IMR-90 (cell line): ENCODE results near the gene ADGRG6. TPM values are rescaled to one million over a fixed set of nuclear protein-coding genes. Genes with fewer than 3 reads are reported as not detected.

Experiments
- ATAC-seq: fragments of 200-7000 bp; cut with Tn5 transposase; 2 replicates; pipeline ENCODE4 v1.9.1; 2020; ENCODE audit warnings: low read depth, mild to moderate bottlenecking, moderate library complexity
- BruUV-seq: library from RNA; stranded (reverse); fragments of 400-500 nt; replicated peaks from 2 replicates; lab custom pipeline; 2021; lab: Mats Ljungman, UMichigan
- CTCF ChIA-PET: fragments of 300-600 bp; formaldehyde crosslinking; extraction: SDS; loops from one replicate; lab custom pipeline; 2021; ENCODE audit warnings: antibody characterized with exemption; lab: Yijun Ruan, JAX
- POLR2A ChIA-PET: fragments of 300-600 bp; sonication (Branson Sonifier 250); formaldehyde crosslinking; loops from one replicate; lab custom pipeline; 2022; ENCODE audit warnings: antibody characterized with exemption; ENCODE audit not compliant: unreplicated experiment; lab: Charles Lee
- DNase-seq: peaks from one replicate; pipeline ENCODE4 v3.0.0; 2013
- H2AFZ ChIP-seq: replicated peaks from 2 replicates; pipeline ENCODE3; 2013; ENCODE audit warnings: low read length, mild to moderate bottlenecking; ENCODE audit not compliant: poor library complexity
- H2AK5ac ChIP-seq: 2 replicates; pipeline ENCODE4 v1.6.1; 2013; ENCODE audit warnings: low read depth, low read length, inconsistent platforms
- H2AK9ac ChIP-seq: replicated peaks from 2 replicates; pipeline ENCODE3; 2013; ENCODE audit warnings: mild to moderate bottlenecking, low read depth, low read length, moderate library complexity; ENCODE audit not compliant: poor library complexity
- H2BK120ac ChIP-seq: 2 replicates; pipeline ENCODE4 v1.6.1; 2013; ENCODE audit warnings: low read depth, low read length, inconsistent platforms
- H2BK15ac ChIP-seq: 3 replicates; pipeline ENCODE4 v1.6.1; 2013; ENCODE audit warnings: low read depth, low read length, inconsistent platforms
- H2BK20ac ChIP-seq: 2 replicates; pipeline ENCODE4 v1.6.1; 2013; ENCODE audit warnings: low read depth, mild to moderate bottlenecking, inconsistent platforms, low read length, moderate library complexity
- H2BK5ac ChIP-seq: 2 replicates; pipeline ENCODE4 v1.6.1; 2013; ENCODE audit warnings: mild to moderate bottlenecking, low read depth, low read length, inconsistent platforms; ENCODE audit not compliant: poor library complexity, severe bottlenecking
- H3K14ac ChIP-seq: replicated peaks from 2 replicates; pipeline ENCODE4 v1.6.1; 2013; ENCODE audit warnings: low read depth, low read length, inconsistent platforms
- H3K18ac ChIP-seq: 2 replicates; pipeline ENCODE4 v1.6.1; 2013; ENCODE audit warnings: low read depth, low read length, control low read depth
- H3K23ac ChIP-seq: 2 replicates; pipeline ENCODE4 v1.6.1; 2013; ENCODE audit warnings: low read depth, low read length, inconsistent platforms
- H3K27ac ChIP-seq: 2 replicates; pipeline ENCODE4 v1.5.1; 2013; ENCODE audit warnings: mild to moderate bottlenecking, control low read depth, low read length; ENCODE audit not compliant: insufficient read depth
- H3K27me3 ChIP-seq: 2 replicates; pipeline ENCODE4 v1.6.1; 2013; ENCODE audit warnings: low read length; ENCODE audit not compliant: control insufficient read depth, insufficient read depth
- H3K36me3 ChIP-seq: 2 replicates; pipeline ENCODE4 v1.6.1; 2013; ENCODE audit warnings: low read length, mixed read lengths; ENCODE audit not compliant: control insufficient read depth, insufficient read depth
- H3K4ac ChIP-seq: 2 replicates; pipeline ENCODE4 v1.6.1; 2013; ENCODE audit warnings: low read depth, low read length, inconsistent platforms
- H3K4me1 ChIP-seq: 2 replicates; pipeline ENCODE4 v1.6.1; 2013; ENCODE audit warnings: low read length, mixed read lengths; ENCODE audit not compliant: control insufficient read depth, insufficient read depth
- H3K4me2 ChIP-seq: 2 replicates; pipeline ENCODE4 v1.6.1; 2013; ENCODE audit warnings: low read depth, mild to moderate bottlenecking, control low read depth, low read length, moderate library complexity
- H3K4me3 ChIP-seq: 2 replicates; pipeline ENCODE4 v1.5.1; 2013; ENCODE audit warnings: low read depth, mild to moderate bottlenecking, control low read depth, low read length, moderate library complexity; ENCODE audit not compliant: insufficient read depth
- H3K56ac ChIP-seq: 2 replicates; pipeline ENCODE4 v1.6.1; 2013; ENCODE audit warnings: low read length, inconsistent platforms; ENCODE audit not compliant: insufficient read depth; ENCODE audit errors: extremely low read depth
- H3K79me1 ChIP-seq, 2 experiments: 2 replicates each; pipeline ENCODE4 v1.6.1; 2013; ENCODE audit warnings: low read length in 2 of 2, inconsistent platforms in 1 of 2, low read depth in 1 of 2
- H3K9ac ChIP-seq: 2 replicates; pipeline ENCODE4 v1.6.1; 2013; ENCODE audit warnings: low read depth, low read length, control low read depth
- H3K9me1 ChIP-seq: 2 replicates; pipeline ENCODE4 v1.6.1; 2013; ENCODE audit warnings: low read length, inconsistent platforms; ENCODE audit not compliant: insufficient read depth
- H3K9me3 ChIP-seq: 2 replicates; pipeline ENCODE4 v1.6.1; 2013; ENCODE audit warnings: low read length; ENCODE audit not compliant: control insufficient read depth, insufficient read depth
- H4K20me1 ChIP-seq: 2 replicates; pipeline ENCODE4 v1.6.1; 2013; ENCODE audit warnings: low read length, inconsistent platforms; ENCODE audit not compliant: insufficient read depth
- H4K5ac ChIP-seq: 2 replicates; pipeline ENCODE4 v1.6.1; 2013; ENCODE audit warnings: mild to moderate bottlenecking, low read depth, low read length, control low read depth
- H4K8ac ChIP-seq, 2 experiments: 2 replicates each; pipeline ENCODE4 v1.6.1; 2013; ENCODE audit warnings: low read depth in 2 of 2, low read length in 2 of 2, control low read depth in 1 of 2, inconsistent platforms in 1 of 2
- H4K91ac ChIP-seq: 2 replicates; pipeline ENCODE4 v1.6.1; 2013; ENCODE audit warnings: low read depth, low read length, inconsistent platforms; ENCODE audit not compliant: insufficient read depth
- ELK1 ChIP-seq: fragments of 150-350 bp; IDR thresholded peaks from 2 replicates; pipeline ENCODE4 v1.6.1; 2016; ENCODE audit warnings: low read depth, mild to moderate bottlenecking, low read length, moderate library complexity, borderline replicate concordance
- MAFK ChIP-seq: IDR thresholded peaks from 2 replicates; pipeline ENCODE4 v1.6.1; 2012; ENCODE audit warnings: low read depth, low read length, improper control_type of control experiment
- WGBS, 2 experiments: methylation state at CpG; one replicate each; pipeline versions ENCODE4 v1.1.5 to v1.1.7; 2013; ENCODE audit warnings: missing lambda C conversion rate in 2 of 2; ENCODE audit not compliant: insufficient read length in 1 of 2; ENCODE audit errors: extremely low coverage in 2 of 2; 5-methylcytosine and 5-hydroxymethylcytosine counted together
- dilution Hi-C: fragments of 300-500 bp; cut with HindIII; formaldehyde crosslinking; loops from one replicate; pipeline ENCODE4 v1.14.3; 2018; ENCODE audit warnings: low sequenced_read_pairs; ENCODE audit not compliant: unreplicated experiment
- in situ Hi-C: fragments of 300-500 bp; cut with MboI; formaldehyde crosslinking; loops from 3 replicates; pipeline ENCODE4 v1.14.3; 2019; ENCODE audit warnings: low sequenced_read_pairs, inconsistent platforms, mixed read lengths
- intact Hi-C: fragments of 100-400 bp; cut with micrococcal nuclease; formaldehyde crosslinking; loops from 2 replicates; pipeline ENCODE4 v1.10.0; 2022
- polyA plus RNA-seq, 3 experiments: library from polyadenylated mRNA; depleted of rRNA; stranded (reverse); fragments of >200 nt; gene quantifications; 2 replicates each; pipeline ENCODE4 v1.2.3, GENCODE V29; 2012; ENCODE audit warnings: low replicate concordance in 1 of 3
- total RNA-seq: library from RNA; depleted of rRNA; stranded (reverse); fragments of >200 nt; gene quantifications from 2 replicates; pipeline ENCODE4 v1.2.3, GENCODE V29; 2012

The ADGRG6 gene
- total and polyA plus RNA-seq, 2 of the 4 experiments (the other 2 are of a cell fraction) = 10.0 to 20.3 TPM

DNA sequence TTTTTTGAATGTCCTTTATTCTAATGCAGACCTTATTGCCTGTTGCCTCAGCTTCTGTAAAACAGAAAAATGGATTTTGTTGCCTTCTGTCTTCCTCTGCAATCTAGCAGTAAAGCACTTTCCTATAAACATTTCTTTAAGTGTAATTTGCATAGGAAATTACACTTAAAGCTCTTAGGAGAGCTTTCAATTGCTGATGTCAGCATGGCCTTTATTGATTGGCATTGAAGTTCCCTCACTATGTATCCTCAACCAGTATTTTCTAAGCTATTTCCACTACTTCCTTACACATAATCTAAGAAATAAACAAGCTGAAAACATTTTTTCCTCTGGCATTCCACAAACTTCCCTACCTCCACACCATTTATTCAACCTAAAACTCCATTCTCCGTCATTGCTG, 22.3 kb downstream of the ADGRG6 start:
- no peak for TF ChIP-seq ELK1
- peak; percentile 17; the same call in 1 of the 2 replicates for TF ChIP-seq MAFK
- WGBS, 2 experiments = 100% methylated on average over 1 of the region's 1 CpG; no CpG with 5 or more reads in 1 of the 2 experiments
- dilution Hi-C loops = no loop called here
- intact Hi-C loops = no loop called here
- peaks cover 0 to 3% of the 10 kb centered on the region in 2 experiments; a peak in 1 of 4 replicates for H3K79me1 ChIP-seq
- no peaks in the 10 kb centered on the region for H3K9me3 ChIP-seq
- ATAC-seq = no peak
- in situ Hi-C loops = no loop called here
- no peak overlapping the region for H2AFZ ChIP-seq
- no peak overlapping the region for H3K4me3 ChIP-seq
- no peak overlapping the region for H2BK5ac ChIP-seq
- H3K56ac ChIP-seq = no peak overlapping the region
- no peak overlapping the region for H2BK120ac ChIP-seq
- H3K23ac ChIP-seq = no peak overlapping the region
- BruUV-seq = no TSS peak
- DNase-seq = no peak
- POLR2A ChIA-PET = no interaction called here
- H2AK9ac ChIP-seq = no peak overlapping the region
- no peak overlapping the region for H2AK5ac ChIP-seq
- H4K5ac ChIP-seq = no peak overlapping the region
- no peak overlapping the region for H2BK15ac ChIP-seq
- H3K14ac ChIP-seq = no peak overlapping the region
- H4K91ac ChIP-seq = no peak overlapping the region
- no peak overlapping the region for H3K4ac ChIP-seq
- H2BK20ac ChIP-seq = no peak overlapping the region
- H4K20me1 ChIP-seq = no peaks in the 10 kb centered on the region
- H4K8ac ChIP-seq = no peak overlapping the region
- no peaks in the 10 kb centered on the region for H3K36me3 ChIP-seq
- CTCF ChIA-PET = no interaction called here
- H3K4me2 ChIP-seq = no peak overlapping the region
- no peak overlapping the region for H3K18ac ChIP-seq
- no peaks in the 10 kb centered on the region for H3K4me1 ChIP-seq
- no peak overlapping the region for H3K27ac ChIP-seq
- no peaks in the 10 kb centered on the region for H3K27me3 ChIP-seq
- no peaks in the 10 kb centered on the region for H3K9me1 ChIP-seq
- no peak overlapping the region for H3K9ac ChIP-seq
